Measurements from ENCODE around the gene BRIX1.

BRIX1 gene

GRCh38 chr5:34915139-34915855 is at the start of gene BRIX1, which contains the start of gene RAD1:
Gene BRIX1 (plus strand): TSS chr5:34915711. CDS start chr5:34915739, 28 bp downstream.
Gene RAD1 (minus strand): TSS chr5:34915504. CDS start chr5:34914892, 612 bp downstream.
- DNase-seq (peak; percentile 94 to 97), ATAC-seq (peak; percentile 100)
- peak within 1 kb of the TSS in 1 of 2 donors; percentile 65 for H3K4me3 Mint-ChIP-seq
- H3K27me3 Mint-ChIP-seq = no peaks in the 10 kb centered on the region
- H3K4me1 Mint-ChIP-seq = peaks cover 37% of the 10 kb centered on the region
- peak within 1 kb of the TSS in 1 of 2 donors; percentile 78 for H3K27ac Mint-ChIP-seq
- no peaks in the 10 kb centered on the region for H3K9me3 Mint-ChIP-seq

DNA sequence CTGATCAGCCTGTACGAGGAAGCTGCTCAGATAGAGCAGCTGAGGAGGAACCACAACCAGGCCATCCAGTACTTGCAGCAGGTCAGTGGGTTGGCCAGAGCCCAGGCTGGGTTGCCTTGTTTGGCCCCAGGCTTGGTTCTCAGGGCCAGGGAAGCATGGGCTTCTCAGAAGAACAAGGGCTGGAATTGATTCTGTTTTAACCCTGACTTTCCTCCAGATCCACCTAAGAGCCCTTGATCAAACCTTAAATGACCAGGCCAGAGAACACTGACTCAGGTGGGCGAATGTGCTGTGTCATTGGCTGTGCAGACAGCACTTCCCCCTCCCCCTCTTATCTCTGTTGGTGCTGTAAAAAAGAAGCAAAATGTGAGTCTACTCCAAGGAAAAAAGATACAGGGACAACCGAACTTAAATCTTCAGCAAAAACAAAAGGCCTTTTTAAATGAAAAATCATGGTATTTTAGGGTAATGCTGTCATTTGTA is 48.5 kb upstream of the BRIX1 start:
- ATAC-seq (no peak), DNase-seq (no peak)
- Mint-ChIP-seq H3K9me3 (no peaks in the 10 kb centered on the region), H3K27ac (no peak overlapping the region), H3K4me3 (no peak overlapping the region), H3K27me3 (no peaks in the 10 kb centered on the region), H3K4me1 (no peaks in the 10 kb centered on the region)

GRCh38 chr5:34867660-34868059 is 47.9 kb upstream of the BRIX1 start:
- ATAC-seq (no peak), DNase-seq (no peak)
- Mint-ChIP-seq H3K27ac (no peak overlapping the region), H3K4me1 (no peaks in the 10 kb centered on the region), H3K27me3 (no peaks in the 10 kb centered on the region), H3K4me3 (no peak overlapping the region), H3K9me3 (no peaks in the 10 kb centered on the region)

- Mint-ChIP-seq H3K27ac (no peak overlapping the region), H3K4me1 (no peaks in the 10 kb centered on the region)
Measured at GRCh38 chr5:34868791-34869190, 46.7 kb upstream of the BRIX1 start.

GRCh38 chr5:34869256-34869655 is 46.3 kb upstream of the BRIX1 start:
- H3K27ac Mint-ChIP-seq = peak overlapping the region in 1 of 2 donors; percentile 25
- ATAC-seq (no peak), DNase-seq (no peak)

More at GRCh38 chr5:34868791-34869190, 46.7 kb upstream of the BRIX1 start:
- no peak overlapping the region for H3K4me3 Mint-ChIP-seq
- no peaks in the 10 kb centered on the region for H3K9me3 Mint-ChIP-seq
- no peak for ATAC-seq
- no peak for DNase-seq
- no peaks in the 10 kb centered on the region for H3K27me3 Mint-ChIP-seq

DNA sequence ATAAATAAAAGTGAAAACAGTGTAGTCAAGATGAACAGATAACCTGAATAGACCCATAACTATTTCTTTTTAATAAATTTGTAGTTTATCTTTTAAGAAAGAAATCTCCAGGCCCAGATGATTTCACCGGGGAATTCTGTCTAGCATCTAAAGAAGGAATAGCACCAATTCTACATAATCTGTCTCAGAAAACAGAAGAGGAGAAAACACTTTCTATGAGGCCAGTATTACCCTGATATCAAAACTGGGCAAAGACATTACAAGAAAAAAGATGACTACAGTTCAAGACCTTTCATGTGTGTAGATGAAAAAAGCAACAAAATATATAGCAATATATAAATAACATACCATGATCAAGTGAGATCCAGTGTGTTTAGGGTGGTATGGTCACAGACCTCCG is 45.1 kb upstream of the BRIX1 start:
- H3K27me3 Mint-ChIP-seq = no peaks in the 10 kb centered on the region
- H3K27ac Mint-ChIP-seq = no peak overlapping the region
- DNase-seq (no peak), ATAC-seq (no peak)
- no peaks in the 10 kb centered on the region for H3K4me1 Mint-ChIP-seq
- no peak overlapping the region for H3K4me3 Mint-ChIP-seq
- H3K9me3 Mint-ChIP-seq = peaks cover 0 to 2% of the 10 kb centered on the region in 2 donors

More at GRCh38 chr5:34869256-34869655, 46.3 kb upstream of the BRIX1 start:
- H3K4me3 Mint-ChIP-seq = no peak overlapping the region
- no peaks in the 10 kb centered on the region for H3K9me3 Mint-ChIP-seq
- H3K4me1 Mint-ChIP-seq = no peaks in the 10 kb centered on the region
- H3K27me3 Mint-ChIP-seq = no peaks in the 10 kb centered on the region

- no peak for ATAC-seq
- Mint-ChIP-seq H3K9me3 (peaks cover 0 to 21% of the 10 kb centered on the region in 2 donors), H3K27ac (no peak overlapping the region), H3K4me1 (no peaks in the 10 kb centered on the region), H3K4me3 (no peak overlapping the region), H3K27me3 (no peaks in the 10 kb centered on the region)
- DNase-seq = no peak
Measured at GRCh38 chr5:34876275-34876674, 39.2 kb upstream of the BRIX1 start.

DNA sequence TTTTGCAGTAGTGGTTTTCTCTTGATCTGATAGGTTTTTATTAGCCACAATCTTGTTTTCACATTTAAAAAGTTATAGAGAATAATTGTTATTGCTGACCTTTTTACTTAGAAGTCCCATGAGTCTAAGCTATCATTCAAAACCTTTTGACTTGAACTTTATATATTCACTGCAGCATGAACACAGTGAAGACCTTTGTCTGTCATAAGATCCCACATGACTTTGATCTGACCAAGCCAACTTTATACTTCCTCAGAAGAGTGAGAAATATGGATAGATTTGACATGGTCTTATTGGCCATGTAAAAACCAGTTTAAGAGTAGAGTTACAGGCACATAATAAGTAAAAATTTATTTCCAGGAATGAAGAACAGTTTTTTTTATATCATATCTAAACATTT is 34.3 kb upstream of the BRIX1 start:
- H3K4me1 Mint-ChIP-seq = no peaks in the 10 kb centered on the region
- DNase-seq = no peak
- H3K27ac Mint-ChIP-seq = no peak overlapping the region
- no peak for ATAC-seq
- H3K9me3 Mint-ChIP-seq = peaks cover 0 to 10% of the 10 kb centered on the region in 2 donors
- no peak overlapping the region for H3K4me3 Mint-ChIP-seq
- H3K27me3 Mint-ChIP-seq = peaks cover 21% of the 10 kb centered on the region

- ATAC-seq (no peak), DNase-seq (no peak)
- Mint-ChIP-seq H3K4me1 (no peaks in the 10 kb centered on the region), H3K27me3 (peaks cover 21% of the 10 kb centered on the region), H3K27ac (no peak overlapping the region), H3K9me3 (no peaks in the 10 kb centered on the region), H3K4me3 (no peak overlapping the region)
Measured at GRCh38 chr5:34886392-34887119, 29.0 kb upstream of the BRIX1 start.

DNA sequence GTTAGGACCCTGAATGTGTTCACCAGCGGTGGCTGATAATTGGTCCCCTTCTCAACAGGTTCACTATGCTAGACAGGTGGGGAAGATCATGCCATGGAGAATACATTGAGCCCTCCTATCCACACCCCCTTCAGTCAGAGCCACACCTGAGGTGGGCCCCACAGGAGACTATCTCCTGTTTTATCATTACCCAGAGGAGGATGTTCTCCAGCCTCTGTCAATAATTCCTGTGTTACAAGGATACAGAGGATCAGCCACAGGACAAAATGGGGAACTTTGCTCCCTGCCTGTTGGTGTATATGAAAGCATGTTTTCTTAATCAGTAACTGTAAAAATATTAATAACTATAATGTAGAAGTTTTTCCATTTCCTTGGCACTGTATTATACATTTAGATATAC is 26.1 kb upstream of the BRIX1 start:
- Mint-ChIP-seq H3K27ac (no peak overlapping the region), H3K9me3 (no peaks in the 10 kb centered on the region), H3K4me1 (no peaks in the 10 kb centered on the region), H3K4me3 (no peak overlapping the region), H3K27me3 (peaks cover under 1% of the 10 kb centered on the region)
- DNase-seq (no peak), ATAC-seq (no peak)

GRCh38 chr5:34891981-34892380 is 23.5 kb upstream of the BRIX1 start:
- no peaks in the 10 kb centered on the region for H3K4me1 Mint-ChIP-seq
- no peaks in the 10 kb centered on the region for H3K9me3 Mint-ChIP-seq
- H3K4me3 Mint-ChIP-seq = no peak overlapping the region
- no peak for ATAC-seq
- no peak for DNase-seq
- H3K27me3 Mint-ChIP-seq = no peaks in the 10 kb centered on the region
- H3K27ac Mint-ChIP-seq = no peak overlapping the region

DNA sequence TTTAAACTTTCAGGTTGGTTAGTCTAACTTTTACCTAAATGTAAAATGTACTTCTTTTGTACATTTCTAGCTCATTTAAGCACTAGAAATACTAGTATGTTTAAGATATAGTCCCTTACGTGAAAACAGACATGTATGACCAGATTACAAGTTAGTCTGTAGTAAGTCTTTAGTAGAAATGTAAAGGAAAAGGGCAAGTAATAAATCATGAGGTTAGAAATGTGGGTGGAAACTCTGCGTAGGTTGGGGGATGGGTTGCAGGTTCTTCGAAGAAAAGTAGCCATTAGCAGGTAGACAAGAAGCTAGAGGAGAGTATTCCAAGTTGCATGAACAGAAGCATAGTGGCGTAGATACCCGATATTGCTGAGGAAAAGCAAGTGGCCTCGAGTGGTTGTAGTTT is 23.1 kb upstream of the BRIX1 start:
- DNase-seq = no peak
- no peak for ATAC-seq
- no peaks in the 10 kb centered on the region for H3K4me1 Mint-ChIP-seq
- H3K9me3 Mint-ChIP-seq = no peaks in the 10 kb centered on the region
- no peaks in the 10 kb centered on the region for H3K27me3 Mint-ChIP-seq
- H3K4me3 Mint-ChIP-seq = no peak overlapping the region
- no peak overlapping the region for H3K27ac Mint-ChIP-seq

DNA sequence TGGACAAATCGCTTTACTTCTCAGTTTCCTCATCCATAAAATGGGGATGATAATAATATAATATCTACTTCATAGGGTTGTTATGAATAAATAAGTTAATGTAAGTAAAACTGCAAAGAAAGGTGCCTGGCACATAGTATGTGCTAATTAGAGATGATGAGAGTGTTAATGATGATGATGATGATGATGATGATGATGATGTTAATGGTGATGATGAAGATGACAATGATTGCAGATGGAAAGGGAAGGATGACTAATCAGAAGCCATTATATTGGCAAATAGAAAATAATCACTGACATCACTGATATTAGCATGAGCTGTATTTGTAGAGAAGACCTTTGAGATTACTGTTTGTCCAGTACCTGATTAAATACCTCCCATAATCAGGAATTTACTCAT is 20.8 kb upstream of the BRIX1 start:
- H3K9me3 Mint-ChIP-seq = no peaks in the 10 kb centered on the region
- no peaks in the 10 kb centered on the region for H3K4me1 Mint-ChIP-seq
- DNase-seq (no peak), ATAC-seq (no peak)
- no peak overlapping the region for H3K27ac Mint-ChIP-seq
- H3K4me3 Mint-ChIP-seq = no peak overlapping the region
- H3K27me3 Mint-ChIP-seq = no peaks in the 10 kb centered on the region

- Mint-ChIP-seq H3K27ac (peak overlapping the region in 1 of 2 donors; percentile 44), H3K4me3 (no peak overlapping the region), H3K9me3 (no peaks in the 10 kb centered on the region), H3K27me3 (no peaks in the 10 kb centered on the region), H3K4me1 (no peaks in the 10 kb centered on the region)
- no peak for ATAC-seq
- no peak for DNase-seq
Measured at GRCh38 chr5:34895641-34896419, 19.7 kb upstream of the BRIX1 start.

- no peak for DNase-seq
- no peaks in the 10 kb centered on the region for H3K4me1 Mint-ChIP-seq
- H3K4me3 Mint-ChIP-seq = no peak overlapping the region
- H3K9me3 Mint-ChIP-seq = no peaks in the 10 kb centered on the region
- ATAC-seq = no peak
- H3K27ac Mint-ChIP-seq = no peak overlapping the region
- H3K27me3 Mint-ChIP-seq = no peaks in the 10 kb centered on the region
Measured at GRCh38 chr5:34897646-34898045, 17.9 kb upstream of the BRIX1 start.

Measured in stimulated activated naive CD8-positive, alpha-beta T cell treated with anti-CD3 and anti-CD28 coated beads, Interleukin-15, amount 100 ng/mL, for 72 hours (primary cell).